Measurements from ENCODE around the gene DYTN.
"Not testable (repeated sequence)": the region's sequence is repeated elsewhere in the genome, so short reads cannot be mapped to it uniquely, and the experiment has no call there.

The DYTN gene

DNA sequence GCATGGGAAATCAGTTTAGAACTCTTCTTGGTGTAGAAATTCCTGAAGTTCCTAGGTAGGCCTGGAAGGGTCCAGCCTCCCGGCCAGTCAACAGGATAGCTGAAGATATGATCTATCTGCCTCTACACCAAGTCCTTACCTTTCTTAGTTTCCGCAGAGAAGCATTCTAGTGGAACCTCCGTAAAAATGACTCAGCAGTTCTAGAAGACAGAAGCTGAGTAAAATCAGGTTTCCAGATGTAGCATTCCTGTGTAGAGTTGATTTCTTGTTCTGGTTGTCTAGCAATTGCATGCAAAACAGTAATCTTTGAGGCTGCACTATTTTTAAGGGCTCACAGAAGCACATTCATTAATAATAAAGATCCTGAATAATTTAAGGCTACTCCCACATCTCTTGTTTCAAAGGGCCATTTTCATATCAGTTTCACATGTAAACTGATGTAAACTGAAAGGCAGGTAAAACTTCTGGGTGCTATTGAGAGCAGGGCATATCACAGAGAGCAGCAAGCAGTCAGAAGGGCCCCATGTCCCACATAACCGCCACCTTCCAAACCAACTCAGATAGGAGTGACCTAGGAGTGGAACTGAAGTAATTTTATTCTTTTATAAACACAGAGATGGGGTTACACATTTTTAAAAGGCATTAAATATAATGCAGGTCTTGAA lies 3.2 kb upstream of the DYTN start:
- TF ChIP-seq POLR2A (IDR thresholded peaks at IDR 0.05; ENCODE audit: low read depth, low read length): no peak
- FAIRE-seq (no peak), DNase-seq (ENCODE audit: insufficient read length, low spot score) (no peak)

DNA sequence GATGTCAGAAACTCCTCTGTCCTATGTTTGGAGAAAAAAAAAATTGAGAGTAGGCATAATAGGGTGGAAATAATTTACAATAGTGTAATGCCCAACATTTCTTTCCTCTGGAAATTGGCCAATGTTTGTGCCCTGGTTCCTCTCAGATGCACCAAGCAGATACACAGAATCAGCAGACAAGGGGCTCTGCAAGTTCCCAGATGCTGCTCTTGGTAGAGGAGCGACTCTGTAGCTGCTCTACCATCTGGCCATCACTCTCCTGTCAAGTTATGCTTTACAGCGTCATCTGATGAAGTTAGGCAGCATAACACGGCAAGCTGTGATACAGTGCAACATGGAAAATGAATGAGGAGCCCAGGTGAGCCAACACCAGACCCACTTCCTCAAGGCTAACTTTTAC lies 1.6 kb downstream of the DYTN start:
- FAIRE-seq (no peak), DNase-seq (ENCODE audit: insufficient read length, low spot score) (no peak)
- TF ChIP-seq POLR2A (IDR thresholded peaks at IDR 0.05; ENCODE audit: low read depth, low read length): no peak

DNA sequence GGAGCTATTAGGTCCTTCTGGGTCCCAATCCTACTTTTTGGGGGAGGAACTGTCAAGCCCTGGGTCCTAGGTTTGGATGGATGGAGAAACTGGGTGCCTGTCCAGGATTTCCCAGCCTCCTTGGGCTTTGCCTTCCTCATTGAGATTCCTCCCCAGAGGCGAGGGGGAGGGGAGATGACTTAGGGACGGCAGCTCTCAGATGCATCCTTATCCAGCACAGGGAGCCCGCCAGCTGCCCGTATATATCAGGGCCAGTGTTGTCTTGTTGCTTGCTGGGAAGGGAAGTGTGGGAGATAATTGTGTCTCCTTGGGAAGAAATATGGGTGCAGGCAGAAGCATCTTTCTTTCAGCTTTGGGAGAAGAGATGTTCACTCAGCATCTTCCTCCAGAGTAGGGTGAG lies 3.0 kb downstream of the DYTN start:
- not testable (repeated sequence) for FAIRE-seq; DNase-seq (ENCODE audit: insufficient read length, low spot score)

DNA sequence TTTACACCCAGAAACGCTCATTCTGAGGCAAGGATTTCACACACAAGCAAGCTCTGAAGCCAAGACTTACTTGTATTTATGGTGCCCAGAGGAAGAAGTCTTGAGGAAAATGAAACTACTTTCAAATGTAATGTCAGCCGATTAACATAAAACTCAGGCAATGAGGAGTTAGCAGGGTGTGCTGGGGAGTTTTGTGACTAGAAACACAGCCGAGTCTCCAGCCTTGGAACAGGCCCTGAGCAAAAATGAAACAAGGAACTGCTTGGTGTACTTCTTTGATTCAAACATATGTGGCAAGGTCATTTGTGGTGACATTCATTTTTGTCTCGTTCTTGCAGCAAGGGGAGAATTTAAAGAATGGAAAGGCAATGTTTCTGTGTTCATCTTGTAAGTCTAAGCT lies 4.5 kb downstream of the DYTN start:
- no peak for TF ChIP-seq POLR2A (IDR thresholded peaks at IDR 0.05; ENCODE audit: low read depth, low read length)
- no peak for FAIRE-seq

DNA sequence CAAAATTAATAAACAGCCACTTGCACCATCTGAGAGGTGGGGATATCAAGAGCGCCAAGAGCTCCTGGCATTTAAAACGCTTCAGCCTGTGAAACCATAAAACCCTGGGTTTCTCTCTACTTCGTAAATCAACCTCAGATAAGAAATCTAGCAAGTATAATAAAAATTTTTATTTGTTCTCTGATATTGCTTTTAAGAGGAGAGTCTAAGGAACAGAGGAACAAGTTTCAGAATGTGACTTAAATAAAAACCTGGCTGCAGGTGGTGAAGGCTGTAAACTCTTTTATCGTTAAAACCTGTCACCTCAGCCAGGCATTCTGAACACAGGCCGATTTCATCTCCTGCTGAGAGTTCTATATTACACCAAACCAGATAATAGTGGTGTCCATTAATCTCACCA lies 9.9 kb downstream of the DYTN start:
- no peak for FAIRE-seq
- no peak for TF ChIP-seq POLR2A (IDR thresholded peaks at IDR 0.05; ENCODE audit: low read depth, low read length)
- DNase-seq (ENCODE audit: insufficient read length, low spot score): no peak

More for the DNA sequence above, 4.5 kb downstream of the DYTN start:
- DNase-seq (ENCODE audit: insufficient read length, low spot score): no peak

DNA sequence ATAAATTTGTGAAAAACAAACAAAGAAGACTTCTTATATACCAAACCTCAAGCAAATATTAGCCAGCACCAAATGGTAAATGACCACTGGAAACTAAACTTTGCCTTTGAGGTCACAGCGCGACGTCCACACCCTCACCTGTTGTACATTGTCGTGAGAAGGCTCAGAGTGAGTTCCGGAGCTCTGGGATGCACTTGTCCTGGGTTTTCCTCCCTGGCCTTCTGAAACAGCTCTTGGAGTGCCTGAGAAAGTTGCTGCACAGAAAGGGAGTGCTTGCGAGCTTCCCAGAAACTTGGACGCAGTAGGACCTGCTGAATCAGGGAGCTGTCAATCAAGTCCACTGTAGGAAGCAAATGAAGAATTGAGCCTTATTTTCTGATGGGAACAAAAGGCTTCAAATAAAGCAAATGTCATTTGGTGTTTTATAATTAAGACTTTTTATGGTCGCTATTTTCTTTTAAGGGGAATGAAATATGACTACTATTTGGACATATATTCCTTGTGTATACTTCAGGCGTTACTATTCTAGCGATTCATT lies 11.0 kb downstream of the DYTN start:
- TF ChIP-seq POLR2A (IDR thresholded peaks at IDR 0.05; ENCODE audit: low read depth, low read length): no peak
- no peak for FAIRE-seq
- no peak for DNase-seq (ENCODE audit: insufficient read length, low spot score)

DNA sequence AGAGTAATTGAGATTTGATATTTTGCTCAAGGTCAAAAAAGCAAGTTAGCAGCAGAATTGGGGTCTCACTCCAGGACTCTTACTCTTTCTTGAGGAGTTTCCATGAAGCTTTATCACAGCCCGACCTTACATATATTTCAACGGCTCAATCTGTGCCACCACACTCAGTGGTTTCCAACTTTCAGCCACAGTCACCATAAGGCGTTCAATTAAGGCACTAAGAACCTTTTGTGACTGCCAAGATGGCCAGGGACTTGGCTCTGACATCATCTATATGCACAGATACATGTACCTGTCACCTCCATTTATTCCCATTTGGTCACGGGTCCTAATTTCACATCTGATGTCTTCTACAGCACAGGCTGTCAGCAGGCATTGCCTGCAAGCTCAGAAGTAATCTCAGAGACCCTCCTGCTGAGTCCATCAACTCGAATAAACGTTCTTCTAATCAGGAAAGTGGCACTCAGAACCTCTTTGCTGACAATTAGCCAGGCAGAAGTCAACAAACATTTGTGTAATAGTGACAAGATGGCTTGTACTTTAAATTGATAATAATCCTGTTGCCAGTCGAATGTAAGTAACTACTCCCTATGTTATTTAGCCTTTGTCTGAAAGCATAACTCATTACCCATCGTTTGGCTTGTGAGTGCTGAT lies 16.1 kb downstream of the DYTN start:
- FAIRE-seq (no peak), DNase-seq (ENCODE audit: insufficient read length, low spot score) (no peak)
- no peak for TF ChIP-seq POLR2A (IDR thresholded peaks at IDR 0.05; ENCODE audit: low read depth, low read length)

DNA sequence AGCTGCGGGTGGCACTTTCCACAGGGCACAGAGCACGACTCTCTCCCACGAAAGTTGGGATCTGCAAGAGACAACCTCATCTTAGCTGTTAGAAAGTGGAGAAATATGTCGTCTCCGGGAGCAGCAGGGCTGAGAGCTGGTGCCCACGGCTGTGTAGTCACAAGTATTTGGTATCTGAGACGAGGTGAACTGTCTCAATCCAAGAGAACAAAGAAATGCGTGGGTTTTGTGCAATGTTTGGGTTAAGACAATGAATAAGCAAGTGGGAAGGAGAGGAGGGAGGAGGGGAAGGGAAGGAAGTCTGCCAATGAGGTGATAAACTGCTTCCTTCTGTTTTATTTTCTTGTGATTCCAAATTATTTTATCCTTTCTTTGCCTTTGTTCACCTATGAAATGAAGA lies 18.0 kb downstream of the DYTN start:
- TF ChIP-seq POLR2A (IDR thresholded peaks at IDR 0.05; ENCODE audit: low read depth, low read length): no peak
- FAIRE-seq: no peak
- no peak for DNase-seq (ENCODE audit: insufficient read length, low spot score)

DNA sequence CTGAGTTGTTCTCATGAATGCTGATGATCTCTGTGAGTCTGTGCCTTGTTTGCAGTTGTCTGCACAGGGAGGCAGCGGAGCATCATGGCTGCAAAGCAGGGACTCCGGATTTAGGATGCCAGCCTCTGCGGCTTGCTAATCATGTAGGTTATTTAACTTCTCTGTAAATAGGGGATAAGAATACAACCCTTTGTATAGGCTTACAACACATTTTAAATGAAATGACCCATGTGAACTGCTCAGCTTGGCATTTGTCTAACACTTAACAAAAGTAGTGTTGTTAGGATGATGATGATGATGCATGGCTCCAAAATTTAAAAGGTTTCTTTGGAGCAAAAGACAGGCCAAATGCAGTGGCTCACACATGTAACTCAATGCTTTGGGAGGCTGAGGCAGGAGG lies 19.4 kb downstream of the DYTN start:
- TF ChIP-seq POLR2A (IDR thresholded peaks at IDR 0.05; ENCODE audit: low read depth, low read length): no peak
- FAIRE-seq: no peak
- DNase-seq (ENCODE audit: insufficient read length, low spot score): no peak

DNA sequence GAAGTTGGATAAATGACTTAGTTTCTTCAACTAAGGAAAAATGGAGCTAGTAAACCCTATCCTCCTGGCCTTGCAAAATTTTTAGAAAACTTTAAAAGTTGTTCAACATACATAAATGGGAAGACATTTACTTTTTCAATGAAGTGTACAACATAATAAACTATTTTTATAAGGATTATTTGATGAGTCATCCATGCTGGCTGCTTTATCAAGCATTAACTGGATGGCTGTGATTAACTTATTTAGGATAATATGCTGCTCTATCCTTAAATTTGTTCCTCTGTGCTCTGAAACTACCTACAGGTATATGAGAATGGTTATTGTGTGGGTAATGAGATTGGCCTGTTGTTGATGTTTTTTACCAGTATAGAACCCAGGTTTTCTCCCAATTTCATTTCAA lies 21.3 kb downstream of the DYTN start:
- no peak for FAIRE-seq
- no peak for DNase-seq (ENCODE audit: insufficient read length, low spot score)
- TF ChIP-seq POLR2A (IDR thresholded peaks at IDR 0.05; ENCODE audit: low read depth, low read length): no peak

DNA sequence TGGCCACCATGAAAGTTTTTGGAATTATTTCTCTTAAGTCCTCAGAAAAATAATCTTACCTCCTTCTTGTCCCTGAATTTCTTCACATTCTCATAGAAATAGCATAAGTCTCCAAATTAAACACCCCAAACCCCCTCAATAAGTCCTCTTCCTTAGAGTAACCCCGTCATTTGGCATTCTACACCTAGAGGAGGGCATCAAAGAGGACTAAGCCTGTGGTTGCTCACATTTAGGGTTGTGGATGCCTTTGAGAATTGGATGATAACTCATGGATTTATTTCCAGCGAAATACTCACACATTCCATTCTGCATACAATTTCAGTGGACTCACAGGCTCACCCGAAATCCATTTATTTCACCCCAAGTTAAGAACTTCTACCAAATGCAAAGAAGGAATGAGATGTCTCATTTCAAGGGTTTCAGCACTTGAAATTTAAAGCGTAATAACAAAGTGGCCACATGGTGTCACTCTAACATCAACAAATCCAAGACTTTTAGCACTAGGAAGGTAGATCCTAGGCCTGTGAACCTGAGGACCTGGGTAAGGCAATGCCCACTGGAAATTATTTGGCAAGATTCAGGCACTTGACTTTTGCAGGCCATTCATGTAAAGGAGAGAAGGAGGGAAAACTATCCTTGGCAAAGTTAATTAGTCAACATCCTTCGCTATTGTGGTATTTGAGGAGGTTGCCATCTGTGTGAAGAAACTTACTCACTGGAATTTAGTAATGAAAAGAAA lies 24.6 kb downstream of the DYTN start:
- peak; percentile 87 for FAIRE-seq
- DNase-seq (ENCODE audit: insufficient read length, low spot score): peak; percentile 17
- no peak for TF ChIP-seq POLR2A (IDR thresholded peaks at IDR 0.05; ENCODE audit: low read depth, low read length)

DNA sequence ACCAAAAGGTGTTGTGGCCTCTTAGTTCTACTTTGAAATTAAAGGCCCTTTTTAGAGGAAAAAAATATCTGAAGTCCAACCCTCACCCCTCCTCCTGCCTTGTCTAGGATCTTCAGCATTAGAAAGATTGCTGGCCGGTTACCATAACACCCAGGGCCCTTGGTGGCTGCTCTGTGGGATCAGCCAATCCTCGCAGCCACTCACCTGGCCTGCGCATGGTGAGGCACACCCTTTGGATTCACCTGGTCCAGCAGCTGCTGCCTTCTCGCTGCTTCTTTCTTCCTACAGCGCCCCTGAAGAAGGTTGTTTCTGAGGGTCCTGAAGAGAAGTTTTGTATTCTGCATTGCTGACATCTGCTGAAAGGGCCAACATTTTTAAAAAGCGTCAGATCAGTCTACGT lies 25.2 kb downstream of the DYTN start:
- TF ChIP-seq POLR2A (IDR thresholded peaks at IDR 0.05; ENCODE audit: low read depth, low read length): no peak
- FAIRE-seq (no peak), DNase-seq (ENCODE audit: insufficient read length, low spot score) (no peak)

DNA sequence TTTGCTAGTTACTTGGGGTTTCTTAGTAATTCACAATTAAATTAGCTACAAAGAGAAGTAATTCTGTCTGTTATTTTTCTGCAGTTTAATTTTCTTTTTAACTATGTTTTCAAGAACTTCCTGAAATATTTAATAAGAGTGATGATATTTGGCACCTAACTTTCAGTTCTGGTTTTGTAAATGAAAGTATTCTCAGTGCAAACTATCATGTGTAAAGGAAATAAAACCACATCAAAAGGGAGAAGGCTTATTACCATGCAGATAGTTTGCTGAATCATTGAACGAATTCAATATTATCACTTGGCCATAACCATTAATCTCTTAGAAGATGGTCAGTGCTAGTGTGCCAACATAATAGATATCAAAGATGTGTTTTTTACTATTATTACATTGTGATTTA lies 29.2 kb downstream of the DYTN start:
- DNase-seq (ENCODE audit: insufficient read length, low spot score) (no peak), FAIRE-seq (no peak)
- no peak for TF ChIP-seq POLR2A (IDR thresholded peaks at IDR 0.05; ENCODE audit: low read depth, low read length)

DNA sequence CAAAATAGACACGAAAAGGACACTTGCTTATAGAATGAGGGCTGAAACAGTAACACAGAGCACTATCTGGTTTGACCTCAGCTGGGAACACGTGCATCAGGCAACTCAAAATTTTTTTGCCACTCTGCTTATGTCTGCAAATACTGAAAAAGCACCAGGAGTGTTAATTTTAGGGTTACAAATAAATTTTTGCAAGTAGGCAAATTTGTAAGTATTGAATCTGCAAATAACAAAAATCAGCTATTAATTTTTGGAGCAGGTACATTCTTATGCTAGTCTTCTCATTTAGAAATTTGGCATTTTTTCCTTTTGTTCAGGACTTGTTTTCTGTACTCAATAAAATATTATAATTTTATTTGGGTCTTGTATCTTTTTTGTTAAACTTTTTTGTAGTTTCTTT lies 29.7 kb downstream of the DYTN start:
- FAIRE-seq (no peak), DNase-seq (ENCODE audit: insufficient read length, low spot score) (no peak)

DNA sequence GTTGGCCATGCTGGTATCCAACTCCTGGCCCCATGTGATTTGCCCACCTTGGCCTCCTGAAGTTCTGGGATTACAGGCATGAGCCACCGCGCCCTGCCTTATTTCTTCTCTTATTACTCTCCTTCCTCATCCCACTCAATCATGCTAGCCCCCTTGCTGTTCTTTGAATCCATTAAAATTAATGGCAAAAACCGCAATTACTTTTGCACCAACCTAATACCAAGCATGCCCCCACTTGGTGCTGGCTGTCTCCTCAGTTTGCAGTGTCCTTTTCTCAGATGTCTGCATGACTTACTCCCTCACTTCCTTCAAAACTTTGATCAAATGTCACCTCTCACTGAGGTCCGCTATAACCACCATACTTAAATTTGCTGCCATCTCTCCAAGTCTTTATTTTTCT lies 34.6 kb downstream of the DYTN start:
- FAIRE-seq (no peak), DNase-seq (ENCODE audit: insufficient read length, low spot score) (no peak)
- TF ChIP-seq POLR2A (IDR thresholded peaks at IDR 0.05; ENCODE audit: low read depth, low read length): no peak

More for the DNA sequence above, 29.7 kb downstream of the DYTN start:
- TF ChIP-seq POLR2A (IDR thresholded peaks at IDR 0.05; ENCODE audit: low read depth, low read length): no peak

Measured in H54 (cell line).